ENCODE measurements around the gene SMARCC1. TPM values are rescaled to one million over a fixed set of nuclear protein-coding genes. Genes with fewer than 3 reads are reported as not detected.

SMARCC1 gene
- total RNA-seq, 1 donor from 2014 or later, result 146 TPM

DNA sequence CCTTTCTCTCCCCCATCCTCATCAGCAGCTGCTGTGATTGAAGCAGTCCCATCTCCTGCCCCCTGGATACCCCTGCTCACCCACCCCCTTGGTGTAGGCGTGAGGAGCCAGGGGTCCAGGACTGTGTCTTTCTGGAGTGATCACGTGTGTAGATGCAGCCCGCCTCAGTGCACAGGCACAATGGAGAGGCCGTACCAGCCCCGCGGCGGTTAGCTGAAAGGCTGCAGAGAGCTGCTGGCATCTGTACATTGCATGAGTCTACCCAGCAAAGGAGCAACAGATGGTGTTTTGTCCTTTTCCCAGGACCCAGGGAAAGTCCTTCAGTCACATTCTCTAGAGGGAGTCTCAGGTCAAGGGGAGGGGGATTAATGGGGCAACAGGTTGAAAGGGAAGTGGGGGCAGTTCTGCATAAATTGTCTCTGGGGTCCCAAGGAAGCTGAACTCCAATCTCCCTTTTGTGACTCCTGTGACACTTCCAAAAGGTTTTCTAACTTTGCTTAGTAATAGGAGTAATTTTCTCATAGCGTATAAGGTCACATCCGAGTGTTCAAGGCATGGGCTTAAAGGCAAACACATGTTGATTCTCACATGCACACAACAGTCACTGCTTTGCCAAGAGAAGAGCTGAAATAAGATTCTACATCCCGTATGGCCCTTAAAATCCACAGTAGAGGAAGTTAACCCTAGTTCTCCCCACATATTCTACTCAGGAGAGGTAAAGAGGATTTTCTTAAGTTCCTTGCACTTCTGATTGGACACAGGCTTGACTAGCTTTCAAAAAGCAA, 210.1 kb downstream of the SMARCC1 start:
- H3K9ac ChIP-seq (ENCODE audit: low read length), result no peak overlapping the region
- H3K27ac Mint-ChIP-seq (ENCODE audit: unreplicated experiment), result no peak overlapping the region
- H3K27me3 ChIP-seq (ENCODE audit: insufficient read depth, low read length), result peaks cover 23% of the 10 kb centered on the region
- TF ChIP-seq, protein P1, sequence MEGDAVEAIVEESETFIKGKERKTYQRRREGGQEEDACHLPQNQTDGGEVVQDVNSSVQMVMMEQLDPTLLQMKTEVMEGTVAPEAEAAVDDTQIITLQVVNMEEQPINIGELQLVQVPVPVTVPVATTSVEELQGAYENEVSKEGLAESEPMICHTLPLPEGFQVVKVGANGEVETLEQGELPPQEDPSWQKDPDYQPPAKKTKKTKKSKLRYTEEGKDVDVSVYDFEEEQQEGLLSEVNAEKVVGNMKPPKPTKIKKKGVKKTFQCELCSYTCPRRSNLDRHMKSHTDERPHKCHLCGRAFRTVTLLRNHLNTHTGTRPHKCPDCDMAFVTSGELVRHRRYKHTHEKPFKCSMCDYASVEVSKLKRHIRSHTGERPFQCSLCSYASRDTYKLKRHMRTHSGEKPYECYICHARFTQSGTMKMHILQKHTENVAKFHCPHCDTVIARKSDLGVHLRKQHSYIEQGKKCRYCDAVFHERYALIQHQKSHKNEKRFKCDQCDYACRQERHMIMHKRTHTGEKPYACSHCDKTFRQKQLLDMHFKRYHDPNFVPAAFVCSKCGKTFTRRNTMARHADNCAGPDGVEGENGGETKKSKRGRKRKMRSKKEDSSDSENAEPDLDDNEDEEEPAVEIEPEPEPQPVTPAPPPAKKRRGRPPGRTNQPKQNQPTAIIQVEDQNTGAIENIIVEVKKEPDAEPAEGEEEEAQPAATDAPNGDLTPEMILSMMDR (IDR thresholded peaks at IDR 0.05; ENCODE audit: insufficient read depth, low read depth, low read length), result no peak
- TF ChIP-seq EZH2 (IDR thresholded peaks at IDR 0.05; ENCODE audit: insufficient read depth, low read length), result no peak
- H3K4me3 ChIP-seq (ENCODE audit: insufficient read depth, low read depth, low read length), result no peak overlapping the region
- no peak overlapping the region for H2AFZ ChIP-seq (ENCODE audit: low read depth, low read length)
- H3K27ac ChIP-seq (ENCODE audit: low read depth, low read length), result no peak overlapping the region
- FAIRE-seq (no peak), DNase-seq (ENCODE audit: low read depth) (no peak)
- no peak overlapping the region for H3K4me2 ChIP-seq (ENCODE audit: low read length)
- no peaks in the 10 kb centered on the region for H3K4me1 ChIP-seq (ENCODE audit: insufficient read depth, low read length)
- no peak overlapping the region for H3K4me3 Mint-ChIP-seq (ENCODE audit: unreplicated experiment)
- no peaks in the 10 kb centered on the region for H3K9me3 Mint-ChIP-seq (ENCODE audit: unreplicated experiment)
- H3K9me3 ChIP-seq (ENCODE audit: insufficient read depth, low read depth, low read length), result no peaks in the 10 kb centered on the region
- H3K79me2 ChIP-seq (ENCODE audit: insufficient read depth, low read length), result no peaks in the 10 kb centered on the region
- peaks cover 45% of the 10 kb centered on the region for H3K27me3 Mint-ChIP-seq (ENCODE audit: low read depth, unreplicated experiment)
- H3K36me3 ChIP-seq (ENCODE audit: insufficient read depth, low read length), result no peaks in the 10 kb centered on the region
- no peaks in the 10 kb centered on the region for H4K20me1 ChIP-seq (ENCODE audit: insufficient read depth, low read length)
- H3K4me1 Mint-ChIP-seq (ENCODE audit: low read depth, unreplicated experiment), result peaks cover 4% of the 10 kb centered on the region
- peaks cover 2% of the 10 kb centered on the region for H3K36me3 Mint-ChIP-seq (ENCODE audit: low read depth, unreplicated experiment)

DNA sequence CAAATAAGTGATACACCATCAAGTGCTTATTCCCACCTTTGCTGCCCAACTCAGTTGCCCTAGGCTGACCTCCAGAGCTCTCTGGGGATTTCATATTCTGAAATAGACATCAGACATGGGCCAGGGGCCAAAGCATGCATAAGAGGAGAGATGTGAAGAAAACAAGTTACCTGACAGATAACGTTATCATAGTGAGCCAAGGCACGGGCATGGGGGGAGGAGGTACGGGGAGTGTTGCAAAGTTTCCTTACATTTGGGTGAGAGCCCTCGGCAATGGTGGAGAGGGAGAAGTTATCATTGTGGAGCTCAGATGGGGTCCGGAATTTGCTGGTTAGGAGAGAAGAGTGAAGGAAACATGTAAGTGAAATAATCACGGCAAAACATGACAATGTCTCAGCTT, 212.8 kb downstream of the SMARCC1 start:
- H3K9me3 Mint-ChIP-seq (ENCODE audit: unreplicated experiment), result no peaks in the 10 kb centered on the region
- no peaks in the 10 kb centered on the region for H3K4me1 ChIP-seq (ENCODE audit: insufficient read depth, low read length)
- no peak overlapping the region for H3K9ac ChIP-seq (ENCODE audit: low read length)
- no peak overlapping the region for H2AFZ ChIP-seq (ENCODE audit: low read depth, low read length)
- no peaks in the 10 kb centered on the region for H4K20me1 ChIP-seq (ENCODE audit: insufficient read depth, low read length)
- H3K27ac ChIP-seq (ENCODE audit: low read depth, low read length), result no peak overlapping the region
- peaks cover 21% of the 10 kb centered on the region for H3K27me3 ChIP-seq (ENCODE audit: insufficient read depth, low read length)
- no peak overlapping the region for H3K4me3 ChIP-seq (ENCODE audit: insufficient read depth, low read depth, low read length)
- no peak for TF ChIP-seq EZH2 (IDR thresholded peaks at IDR 0.05; ENCODE audit: insufficient read depth, low read length)
- TF ChIP-seq, protein P1 (IDR thresholded peaks at IDR 0.05; ENCODE audit: insufficient read depth, low read depth, low read length), result no peak
- peaks cover 48% of the 10 kb centered on the region for H3K27me3 Mint-ChIP-seq (ENCODE audit: low read depth, unreplicated experiment)
- DNase-seq (ENCODE audit: low read depth) (no peak), FAIRE-seq (no peak)
- H3K36me3 Mint-ChIP-seq (ENCODE audit: low read depth, unreplicated experiment), result peaks cover 3% of the 10 kb centered on the region
- H3K36me3 ChIP-seq (ENCODE audit: insufficient read depth, low read length), result no peaks in the 10 kb centered on the region
- peaks cover 2% of the 10 kb centered on the region for H3K4me1 Mint-ChIP-seq (ENCODE audit: low read depth, unreplicated experiment)
- no peaks in the 10 kb centered on the region for H3K9me3 ChIP-seq (ENCODE audit: insufficient read depth, low read depth, low read length)
- H3K4me3 Mint-ChIP-seq (ENCODE audit: unreplicated experiment), result no peak overlapping the region
- no peak overlapping the region for H3K4me2 ChIP-seq (ENCODE audit: low read length)
- no peak overlapping the region for H3K27ac Mint-ChIP-seq (ENCODE audit: unreplicated experiment)
- no peaks in the 10 kb centered on the region for H3K79me2 ChIP-seq (ENCODE audit: insufficient read depth, low read length)

DNA sequence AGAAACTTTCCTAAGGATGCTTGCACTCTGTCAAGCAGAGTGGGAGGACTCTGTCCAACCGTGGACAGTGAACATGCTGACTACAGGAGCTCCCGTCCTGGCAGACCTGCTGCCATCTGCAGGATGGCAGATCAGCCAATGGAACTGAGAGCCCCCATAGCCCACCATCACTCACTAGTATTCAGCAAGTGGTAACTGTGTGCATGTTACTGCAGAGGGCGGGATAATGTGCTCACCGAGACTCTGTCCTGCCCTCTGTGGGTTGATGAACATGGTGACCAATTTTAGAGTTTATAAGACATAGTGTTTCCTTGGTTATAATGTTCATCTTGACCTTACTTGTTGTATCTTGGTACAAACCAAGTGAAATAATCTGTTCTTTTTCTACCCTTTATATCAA, 214.5 kb downstream of the SMARCC1 start:
- H4K20me1 ChIP-seq (ENCODE audit: insufficient read depth, low read length), result no peaks in the 10 kb centered on the region
- H3K79me2 ChIP-seq (ENCODE audit: insufficient read depth, low read length), result no peaks in the 10 kb centered on the region
- H3K4me2 ChIP-seq (ENCODE audit: low read length), result no peak overlapping the region
- H3K4me1 Mint-ChIP-seq (ENCODE audit: low read depth, unreplicated experiment), result no peaks in the 10 kb centered on the region
- no peak overlapping the region for H2AFZ ChIP-seq (ENCODE audit: low read depth, low read length)
- FAIRE-seq (no peak), DNase-seq (ENCODE audit: low read depth) (no peak)
- H3K27ac ChIP-seq (ENCODE audit: low read depth, low read length), result no peak overlapping the region
- H3K9me3 ChIP-seq (ENCODE audit: insufficient read depth, low read depth, low read length), result no peaks in the 10 kb centered on the region
- no peak overlapping the region for H3K9ac ChIP-seq (ENCODE audit: low read length)
- no peaks in the 10 kb centered on the region for H3K4me1 ChIP-seq (ENCODE audit: insufficient read depth, low read length)
- H3K36me3 ChIP-seq (ENCODE audit: insufficient read depth, low read length), result no peaks in the 10 kb centered on the region
- no peaks in the 10 kb centered on the region for H3K9me3 Mint-ChIP-seq (ENCODE audit: unreplicated experiment)
- TF ChIP-seq EZH2 (IDR thresholded peaks at IDR 0.05; ENCODE audit: insufficient read depth, low read length), result no peak
- no peak overlapping the region for H3K27ac Mint-ChIP-seq (ENCODE audit: unreplicated experiment)
- no peak overlapping the region for H3K4me3 ChIP-seq (ENCODE audit: insufficient read depth, low read depth, low read length)
- peaks cover 11% of the 10 kb centered on the region for H3K27me3 ChIP-seq (ENCODE audit: insufficient read depth, low read length)
- no peak overlapping the region for H3K4me3 Mint-ChIP-seq (ENCODE audit: unreplicated experiment)
- H3K36me3 Mint-ChIP-seq (ENCODE audit: low read depth, unreplicated experiment), result peaks cover 3% of the 10 kb centered on the region
- peaks cover 40% of the 10 kb centered on the region for H3K27me3 Mint-ChIP-seq (ENCODE audit: low read depth, unreplicated experiment)
